Right lobe of liver (tissue), 4 donors: ENCODE measurements around the gene PRKACB.

Experiments
- POLR2A ChIP-seq: fragments of 450-650 bp; IDR thresholded peaks from one replicate; pipeline ENCODE4 v1.6.1; 2017; ENCODE audit warnings: antibody characterized with exemption, mild to moderate bottlenecking
- TF ChIP-seq, protein P1 (sequence below), 4 donors: fragments of 200-600 bp in 3 of 4; fragments of 450-650 bp in 1 of 4; IDR thresholded peaks; one replicate each; pipeline versions ENCODE4 v1.5.1 to v1.8.0; 2016 to 2022; ENCODE audit warnings: antibody characterized with exemption in 4 of 4, mild to moderate bottlenecking in 2 of 4
- donor health status: DM: no; HTN: no; CAD: no.
- donor health status: DM: no; HTN: no; CAD: no.
- donor health status: DM: no; HTN: yes; CAD: no.

GRCh38 chr1:84223751-84224432, 79.8 kb downstream of the PRKACB start:
- TF ChIP-seq, protein P1, sequence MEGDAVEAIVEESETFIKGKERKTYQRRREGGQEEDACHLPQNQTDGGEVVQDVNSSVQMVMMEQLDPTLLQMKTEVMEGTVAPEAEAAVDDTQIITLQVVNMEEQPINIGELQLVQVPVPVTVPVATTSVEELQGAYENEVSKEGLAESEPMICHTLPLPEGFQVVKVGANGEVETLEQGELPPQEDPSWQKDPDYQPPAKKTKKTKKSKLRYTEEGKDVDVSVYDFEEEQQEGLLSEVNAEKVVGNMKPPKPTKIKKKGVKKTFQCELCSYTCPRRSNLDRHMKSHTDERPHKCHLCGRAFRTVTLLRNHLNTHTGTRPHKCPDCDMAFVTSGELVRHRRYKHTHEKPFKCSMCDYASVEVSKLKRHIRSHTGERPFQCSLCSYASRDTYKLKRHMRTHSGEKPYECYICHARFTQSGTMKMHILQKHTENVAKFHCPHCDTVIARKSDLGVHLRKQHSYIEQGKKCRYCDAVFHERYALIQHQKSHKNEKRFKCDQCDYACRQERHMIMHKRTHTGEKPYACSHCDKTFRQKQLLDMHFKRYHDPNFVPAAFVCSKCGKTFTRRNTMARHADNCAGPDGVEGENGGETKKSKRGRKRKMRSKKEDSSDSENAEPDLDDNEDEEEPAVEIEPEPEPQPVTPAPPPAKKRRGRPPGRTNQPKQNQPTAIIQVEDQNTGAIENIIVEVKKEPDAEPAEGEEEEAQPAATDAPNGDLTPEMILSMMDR (IDR thresholded peaks at IDR 0.05): no peak
- TF ChIP-seq POLR2A: no peak
